Stimulated activated CD4-positive, alpha-beta T cell treated with anti-CD3 and anti-CD28 coated beads, Interleukin-1b, Interleukin-23, amount 100 ng/mL, for 48 hours (primary cell): ENCODE results near the gene ROM1.
A peak's percentile ranks its signal among the peaks of the same experiment; 100 is the strongest.
"Not testable (repeated sequence)": the region's sequence is repeated elsewhere in the genome, so short reads cannot be mapped to it uniquely, and the experiment has no call there.

Source experiments
- DNase-seq: peaks from one replicate; pipeline ENCODE4 v3.0.0-alpha.2; 2020

The ROM1 gene, protein sequence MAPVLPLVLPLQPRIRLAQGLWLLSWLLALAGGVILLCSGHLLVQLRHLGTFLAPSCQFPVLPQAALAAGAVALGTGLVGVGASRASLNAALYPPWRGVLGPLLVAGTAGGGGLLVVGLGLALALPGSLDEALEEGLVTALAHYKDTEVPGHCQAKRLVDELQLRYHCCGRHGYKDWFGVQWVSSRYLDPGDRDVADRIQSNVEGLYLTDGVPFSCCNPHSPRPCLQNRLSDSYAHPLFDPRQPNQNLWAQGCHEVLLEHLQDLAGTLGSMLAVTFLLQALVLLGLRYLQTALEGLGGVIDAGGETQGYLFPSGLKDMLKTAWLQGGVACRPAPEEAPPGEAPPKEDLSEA

GRCh38 chr11:62612366-62613290, at the start of gene ROM1, which contains the start of gene EML3:
Gene ROM1, plus strand, starts transcription at chr11:62613257. Its CDS starts 25 bp downstream, at chr11:62613282.
Gene EML3, minus strand, starts transcription at chr11:62612775. Its CDS starts 318 bp downstream, at chr11:62612457.
- DNase-seq: peak; percentile 85

GRCh38 chr11:62565100-62565802, 47.8 kb upstream of the ROM1 start:
- no peak for DNase-seq

DNA sequence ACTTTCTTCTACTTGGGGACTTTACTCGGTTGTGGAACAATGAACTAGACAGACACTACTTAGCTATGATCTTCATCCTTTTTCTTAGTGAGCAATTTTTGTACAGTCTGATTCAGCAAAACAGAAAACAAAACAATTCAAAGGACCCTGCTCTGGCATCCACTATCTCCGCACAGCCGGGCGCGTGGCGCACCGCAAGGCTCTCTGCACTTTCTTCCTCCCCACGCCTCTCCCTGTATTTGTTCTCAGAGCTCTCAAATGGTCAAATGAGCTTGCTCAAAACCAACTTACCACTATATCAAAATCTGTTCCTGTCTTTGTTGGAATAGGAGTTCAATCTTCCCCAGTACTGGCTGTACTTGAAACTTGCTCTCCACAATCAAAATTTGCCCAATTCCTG, 46.8 kb upstream of the ROM1 start:
- DNase-seq: no peak

DNA sequence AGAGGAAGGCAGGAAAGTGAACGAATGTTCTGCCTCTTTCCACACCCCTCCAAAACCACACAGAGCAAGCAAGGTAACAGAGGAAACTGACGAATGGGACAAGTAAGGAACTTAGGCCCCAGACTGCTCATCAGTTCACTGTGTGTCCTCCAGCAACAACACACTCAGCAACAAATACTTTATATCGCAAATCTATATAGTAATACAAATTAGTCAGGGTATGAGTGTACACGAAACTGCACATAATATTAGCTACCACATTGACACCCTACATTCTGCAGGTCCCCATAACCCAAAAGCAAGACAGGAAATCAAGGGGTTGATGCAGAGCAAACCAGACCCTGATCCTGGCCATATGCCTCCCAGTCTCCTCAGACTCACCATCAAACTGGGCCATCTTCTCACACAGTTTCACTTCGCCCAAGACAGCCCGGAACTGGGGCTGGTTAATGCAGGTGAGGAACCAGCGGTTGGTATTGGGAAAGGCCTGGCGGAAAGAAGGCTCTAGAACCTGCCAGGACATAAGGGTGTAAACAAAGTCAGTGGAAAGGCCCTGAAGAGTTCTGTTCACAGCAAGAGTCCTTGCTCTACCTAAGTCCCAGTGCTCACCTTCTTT, 45.9 kb upstream of the ROM1 start:
- no peak for DNase-seq

DNA sequence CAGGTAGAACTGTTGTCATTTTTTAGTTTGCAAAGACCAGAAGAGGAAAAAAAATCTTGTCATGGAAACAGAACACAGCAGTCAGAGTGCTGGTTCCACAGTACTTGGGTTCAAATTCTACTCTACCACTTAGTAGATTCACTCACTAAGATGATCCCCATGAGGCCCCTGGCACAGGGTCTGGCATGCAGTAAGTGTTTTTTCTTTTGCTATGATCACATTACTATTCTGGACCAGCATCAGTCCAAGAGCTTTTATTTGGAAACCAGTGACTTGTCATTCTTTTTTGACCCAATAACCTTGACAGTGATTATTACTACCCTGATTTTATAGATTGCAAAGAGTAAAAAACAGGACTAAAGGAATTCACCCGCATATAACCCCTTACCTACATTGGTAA, 43.4 kb upstream of the ROM1 start:
- no peak for DNase-seq

GRCh38 chr11:62570903-62571302, 42.2 kb upstream of the ROM1 start:
- not testable (repeated sequence) for DNase-seq

DNA sequence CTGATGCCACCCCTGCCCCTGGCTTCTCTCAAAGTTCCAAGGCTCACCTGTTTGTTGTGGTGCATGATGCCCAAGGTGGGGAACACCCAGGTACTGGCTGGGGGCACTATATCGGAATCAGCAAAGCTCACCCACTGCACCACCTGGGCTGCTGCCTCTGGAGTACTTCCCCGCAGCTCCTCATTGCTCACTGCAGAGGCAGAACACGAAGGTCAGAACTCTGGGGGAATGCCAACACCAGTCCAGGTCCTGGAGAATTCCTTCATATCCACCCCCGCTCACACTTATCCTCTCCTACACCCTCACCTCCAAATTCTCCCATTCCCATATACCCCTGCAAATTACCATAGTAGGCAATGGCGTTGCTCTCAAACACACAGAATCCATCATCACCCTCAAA, 41.6 kb upstream of the ROM1 start:
- DNase-seq: not testable (repeated sequence)

- no peak for DNase-seq
Observed at GRCh38 chr11:62572431-62572830, 40.6 kb upstream of the ROM1 start.

- DNase-seq: peak; percentile 20
Observed at GRCh38 chr11:62573006-62573591, 40.0 kb upstream of the ROM1 start.

- DNase-seq: peak; percentile 99
Observed at GRCh38 chr11:62573592-62574362, 39.3 kb upstream of the ROM1 start, which contains the start of gene EEF1G. Gene EEF1G, minus strand, starts transcription at chr11:62573891. Its CDS starts 49 bp downstream, at chr11:62573842.

- no peak for DNase-seq
Observed at GRCh38 chr11:62574363-62575071, 38.5 kb upstream of the ROM1 start.

DNA sequence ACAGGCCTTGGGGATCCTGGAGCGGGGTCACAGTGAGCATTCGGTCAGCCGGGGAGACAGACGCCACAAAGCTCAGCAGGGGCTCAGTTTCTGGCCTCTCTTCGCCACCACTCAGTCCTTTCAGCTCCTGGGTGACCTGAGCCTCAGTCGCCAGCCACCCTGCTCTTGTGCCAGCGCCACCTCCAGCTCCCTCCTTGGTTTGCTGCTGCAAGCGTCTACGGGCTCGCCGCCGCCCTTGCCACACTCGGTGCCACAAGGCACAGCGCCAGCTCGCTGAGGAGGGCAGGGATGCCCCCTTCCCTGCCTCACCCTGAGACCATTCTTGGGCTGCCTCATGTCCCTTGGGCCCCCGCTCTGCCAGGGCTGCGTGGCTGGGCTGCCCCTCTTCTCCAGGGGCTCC, 37.9 kb upstream of the ROM1 start:
- no peak for DNase-seq

GRCh38 chr11:62575837-62576236, 37.2 kb upstream of the ROM1 start:
- no peak for DNase-seq

- DNase-seq: no peak
Observed at GRCh38 chr11:62577046-62577714, 35.9 kb upstream of the ROM1 start.

GRCh38 chr11:62578541-62578940, 34.5 kb upstream of the ROM1 start:
- no peak for DNase-seq

GRCh38 chr11:62579252-62579651, 33.8 kb upstream of the ROM1 start:
- no peak for DNase-seq

GRCh38 chr11:62580959-62581715, 31.9 kb upstream of the ROM1 start:
- no peak for DNase-seq

GRCh38 chr11:62581735-62582134, 31.3 kb upstream of the ROM1 start:
- DNase-seq: not testable (repeated sequence)

GRCh38 chr11:62585356-62585755, 27.7 kb upstream of the ROM1 start:
- DNase-seq: not testable (repeated sequence)
